Fibroblast of mammary gland (primary cell): ENCODE measurements around the gene TCHH.

ENCODE experiments used
- DNase-seq: peaks from one replicate; pipeline ENCODE4 v3.0.0-alpha.2; 2010; ENCODE audit warnings: low read depth
- H3K4me3 ChIP-seq: 2 replicates; pipeline ENCODE4 v1.5.1; 2011; ENCODE audit warnings: low read depth, mild to moderate bottlenecking, low read length, moderate library complexity; ENCODE audit not compliant: control insufficient read depth
- CTCF ChIP-seq: conservative IDR thresholded peaks from 2 replicates; pipeline ENCODE4 v1.5.1; 2011; ENCODE audit warnings: low read depth, low read length, inconsistent platforms; ENCODE audit not compliant: control insufficient read depth, insufficient read depth

TCHH gene

GRCh38 chr1:152137215-152137614, 22.0 kb upstream of the TCHH start:
- no peak for DNase-seq
- TF ChIP-seq CTCF = no peak
- H3K4me3 ChIP-seq = no peak overlapping the region

- DNase-seq = no peak
Observed at GRCh38 chr1:152130186-152130585, 14.9 kb upstream of the TCHH start.

GRCh38 chr1:152127673-152128072, 12.4 kb upstream of the TCHH start:
- TF ChIP-seq CTCF = no peak
- H3K4me3 ChIP-seq = no peak overlapping the region
- no peak for DNase-seq

More at GRCh38 chr1:152130186-152130585, 14.9 kb upstream of the TCHH start:
- H3K4me3 ChIP-seq = no peak overlapping the region
- TF ChIP-seq CTCF = no peak

GRCh38 chr1:152125834-152126443, 10.7 kb upstream of the TCHH start:
- DNase-seq = no peak
- H3K4me3 ChIP-seq = no peak overlapping the region
- no peak for TF ChIP-seq CTCF

- no peak for DNase-seq
- no peak overlapping the region for H3K4me3 ChIP-seq
- TF ChIP-seq CTCF = no peak
Observed at GRCh38 chr1:152118915-152119314, 3.7 kb upstream of the TCHH start.

- no peak for TF ChIP-seq CTCF
- H3K4me3 ChIP-seq = no peak overlapping the region
Observed at GRCh38 chr1:152112885-152113432, 2.3 kb downstream of the TCHH start.

GRCh38 chr1:152112101-152112884, 3.0 kb downstream of the TCHH start:
- no peak for TF ChIP-seq CTCF
- DNase-seq = peak; percentile 17
- H3K4me3 ChIP-seq = peak overlapping the region; percentile 19

More at GRCh38 chr1:152112885-152113432, 2.3 kb downstream of the TCHH start:
- DNase-seq = no peak
